ENCODE measurements around the gene MACROD2. TPM values are rescaled to one million over a fixed set of nuclear protein-coding genes. Genes with fewer than 3 reads are reported as not detected.

The MACROD2 gene
- total RNA-seq, 5 donors from 2014 or later (not counting 1 experiment from before 2014, with no cell fraction given) = 0.23 to 1.3 (median 0.51) TPM; not detected in 2

GRCh38 chr20:14561741-14562221 is 566.5 kb downstream of the MACROD2 start:
- Mint-ChIP-seq H3K4me3 (no peak overlapping the region), H3K4me1 (no peaks in the 10 kb centered on the region), H3K27me3 (no peaks in the 10 kb centered on the region)

DNA sequence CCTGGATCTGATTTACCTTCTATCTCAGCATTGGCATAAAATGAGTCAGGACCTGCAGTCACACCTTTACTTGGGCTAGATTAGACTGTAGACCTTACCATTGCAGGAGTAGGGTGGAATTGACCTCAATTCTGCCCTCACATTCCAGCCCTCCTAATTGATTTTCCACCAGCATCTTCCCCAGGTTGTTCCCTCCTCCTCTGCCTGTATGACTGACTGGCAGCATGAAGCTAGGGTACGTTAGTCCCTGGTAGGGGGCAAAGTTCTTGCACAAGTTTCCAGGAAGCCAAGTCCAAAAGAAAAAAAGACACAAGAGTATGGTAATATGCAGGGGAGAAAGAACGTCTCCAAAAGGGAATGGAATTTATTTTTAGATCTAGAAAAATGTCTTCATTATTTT is 567.7 kb downstream of the MACROD2 start:
- CTCF ChIA-PET = no interaction called here
- H3K36me3 Mint-ChIP-seq = no peaks in the 10 kb centered on the region

More at GRCh38 chr20:14561741-14562221, 566.5 kb downstream of the MACROD2 start:
- no peak overlapping the region for H3K4me3 ChIP-seq (ENCODE audit: control insufficient read depth in 1 of 2, extremely low read depth in 1 of 2, low read length in 1 of 2)
- Mint-ChIP-seq H3K27ac (no peak overlapping the region), H3K36me3 (no peaks in the 10 kb centered on the region), H3K9me3 (peaks cover 6 to 25% (median 11%) of the 10 kb centered on the region in 3 donors)
- H3K36me3 ChIP-seq (ENCODE audit: control insufficient read depth in 2 of 2, extremely low read depth in 1 of 2, insufficient read depth in 1 of 2, low read length in 1 of 2) = no peaks in the 10 kb centered on the region
- H3K27me3 ChIP-seq (replicated peaks in 1 of 2; ENCODE audit: control insufficient read depth in 2 of 2, extremely low read depth in 1 of 2, insufficient read depth in 2 of 2, low read length in 1 of 2) = no peaks in the 10 kb centered on the region
- DNase-seq (no peak), ATAC-seq (replicated peaks in 1 of 4) (no peak)
- no peak overlapping the region for H3K27ac ChIP-seq (ENCODE audit: low read length)
- no CpG with 5 or more reads among the region's 6 CpGs for WGBS (ENCODE audit: insufficient coverage)
- ChIA-PET POLR2A (no interaction called here), CTCF (interaction anchor here in 1 of 2 donors (0.5 kb wide), 1 partner anchor 545 kb away, joined by 3 read pairs; no protein-coding TSS in a partner anchor)
- H3K4me1 ChIP-seq (ENCODE audit: control insufficient read depth in 1 of 2, extremely low read depth in 1 of 2, insufficient read depth in 2 of 2, low read length in 2 of 2) = no peaks in the 10 kb centered on the region
- no peaks in the 10 kb centered on the region for H3K9me3 ChIP-seq

DNA sequence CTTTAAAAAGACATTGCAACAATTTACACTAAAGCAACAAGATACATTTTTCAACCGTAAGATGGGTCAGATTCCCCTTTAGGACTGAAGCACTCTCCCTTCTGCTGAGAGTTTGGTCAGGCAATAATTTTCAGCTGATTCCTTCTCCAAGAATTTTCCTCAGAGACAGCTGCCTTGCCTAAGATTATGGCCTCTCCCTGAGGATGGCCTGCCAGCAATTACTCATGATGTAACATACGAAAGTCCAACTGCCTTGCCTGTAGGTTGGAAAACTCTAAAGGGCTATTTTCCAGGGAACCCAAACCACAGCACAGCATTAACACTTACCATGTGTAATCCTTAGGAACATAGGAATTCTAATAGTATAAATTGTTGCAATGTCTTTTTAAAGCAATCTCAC is 571.2 kb downstream of the MACROD2 start:
- H3K36me3 Mint-ChIP-seq = no peaks in the 10 kb centered on the region
- Histone ChIP-seq H3K9me3 (no peaks in the 10 kb centered on the region), H3K27ac (ENCODE audit: low read length) (no peak overlapping the region), H3K27me3 (replicated peaks in 1 of 2; ENCODE audit: control insufficient read depth in 2 of 2, extremely low read depth in 1 of 2, insufficient read depth in 2 of 2, low read length in 1 of 2) (no peaks in the 10 kb centered on the region), H3K4me3 (ENCODE audit: control insufficient read depth in 1 of 2, extremely low read depth in 1 of 2, low read length in 1 of 2) (no peak overlapping the region), H3K4me1 (ENCODE audit: control insufficient read depth in 1 of 2, extremely low read depth in 1 of 2, insufficient read depth in 2 of 2, low read length in 2 of 2) (no peaks in the 10 kb centered on the region), H3K36me3 (ENCODE audit: control insufficient read depth in 2 of 2, extremely low read depth in 1 of 2, insufficient read depth in 1 of 2, low read length in 1 of 2) (no peaks in the 10 kb centered on the region)
- no peak overlapping the region for H3K27ac Mint-ChIP-seq
- H3K4me3 Mint-ChIP-seq = no peak overlapping the region
- ChIA-PET POLR2A (no interaction called here), CTCF (no interaction called here)
- DNase-seq = no peak
- peaks cover 12 to 30% (median 23%) of the 10 kb centered on the region in 3 donors for H3K9me3 Mint-ChIP-seq
- no peaks in the 10 kb centered on the region for H3K4me1 Mint-ChIP-seq
- ATAC-seq (replicated peaks in 1 of 4) = no peak
- no peaks in the 10 kb centered on the region for H3K27me3 Mint-ChIP-seq
- WGBS (ENCODE audit: insufficient coverage) = no CpG with 5 or more reads among the region's 2 CpGs

More for the DNA sequence above, 567.7 kb downstream of the MACROD2 start:
- DNase-seq (no peak), ATAC-seq (replicated peaks in 1 of 4) (no peak)
- Mint-ChIP-seq H3K27ac (no peak overlapping the region), H3K4me3 (no peak overlapping the region), H3K27me3 (no peaks in the 10 kb centered on the region), H3K4me1 (no peaks in the 10 kb centered on the region), H3K9me3 (peaks cover 6 to 25% (median 12%) of the 10 kb centered on the region in 3 donors)
- WGBS (ENCODE audit: insufficient coverage) = no CpG with 5 or more reads among the region's 2 CpGs
- Histone ChIP-seq H3K9me3 (no peaks in the 10 kb centered on the region), H3K36me3 (ENCODE audit: control insufficient read depth in 2 of 2, extremely low read depth in 1 of 2, insufficient read depth in 1 of 2, low read length in 1 of 2) (no peaks in the 10 kb centered on the region), H3K4me1 (ENCODE audit: control insufficient read depth in 1 of 2, extremely low read depth in 1 of 2, insufficient read depth in 2 of 2, low read length in 2 of 2) (no peaks in the 10 kb centered on the region), H3K27ac (ENCODE audit: low read length) (no peak overlapping the region), H3K4me3 (ENCODE audit: control insufficient read depth in 1 of 2, extremely low read depth in 1 of 2, low read length in 1 of 2) (no peak overlapping the region), H3K27me3 (replicated peaks in 1 of 2; ENCODE audit: control insufficient read depth in 2 of 2, extremely low read depth in 1 of 2, insufficient read depth in 2 of 2, low read length in 1 of 2) (no peaks in the 10 kb centered on the region)
- POLR2A ChIA-PET = no interaction called here

- ATAC-seq (replicated peaks in 1 of 4) (no peak), DNase-seq (no peak)
- no peaks in the 10 kb centered on the region for H3K27me3 ChIP-seq (replicated peaks in 1 of 2; ENCODE audit: control insufficient read depth in 2 of 2, extremely low read depth in 1 of 2, insufficient read depth in 2 of 2, low read length in 1 of 2)
- H3K4me1 Mint-ChIP-seq = no peaks in the 10 kb centered on the region
- 71% methylated on average over 1 of the region's 3 CpGs for WGBS (ENCODE audit: insufficient coverage)
- no peaks in the 10 kb centered on the region for H3K9me3 ChIP-seq
- no peaks in the 10 kb centered on the region for H3K4me1 ChIP-seq (ENCODE audit: control insufficient read depth in 1 of 2, extremely low read depth in 1 of 2, insufficient read depth in 2 of 2, low read length in 2 of 2)
- ChIA-PET CTCF (no interaction called here), POLR2A (no interaction called here)
- H3K4me3 ChIP-seq (ENCODE audit: control insufficient read depth in 1 of 2, extremely low read depth in 1 of 2, low read length in 1 of 2) = no peak overlapping the region
- H3K27me3 Mint-ChIP-seq = no peaks in the 10 kb centered on the region
- no peaks in the 10 kb centered on the region for H3K36me3 ChIP-seq (ENCODE audit: control insufficient read depth in 2 of 2, extremely low read depth in 1 of 2, insufficient read depth in 1 of 2, low read length in 1 of 2)
- H3K9me3 Mint-ChIP-seq = peaks cover 12 to 28% (median 23%) of the 10 kb centered on the region in 3 donors
- H3K36me3 Mint-ChIP-seq = no peaks in the 10 kb centered on the region
- no peak overlapping the region for H3K27ac ChIP-seq (ENCODE audit: low read length)
- no peak overlapping the region for H3K27ac Mint-ChIP-seq
- no peak overlapping the region for H3K4me3 Mint-ChIP-seq
Measured at GRCh38 chr20:14568225-14568624, 572.9 kb downstream of the MACROD2 start.

GRCh38 chr20:14568701-14569100 is 573.4 kb downstream of the MACROD2 start:
- peaks cover 12 to 28% (median 23%) of the 10 kb centered on the region in 3 donors for H3K9me3 Mint-ChIP-seq
- no peak overlapping the region for H3K27ac ChIP-seq (ENCODE audit: low read length)
- H3K9me3 ChIP-seq = no peaks in the 10 kb centered on the region
- H3K4me3 ChIP-seq (ENCODE audit: control insufficient read depth in 1 of 2, extremely low read depth in 1 of 2, low read length in 1 of 2) = no peak overlapping the region
- no peaks in the 10 kb centered on the region for H3K27me3 ChIP-seq (replicated peaks in 1 of 2; ENCODE audit: control insufficient read depth in 2 of 2, extremely low read depth in 1 of 2, insufficient read depth in 2 of 2, low read length in 1 of 2)
- H3K27ac Mint-ChIP-seq = no peak overlapping the region
- ATAC-seq (replicated peaks in 1 of 4) (no peak), DNase-seq (no peak)
- POLR2A ChIA-PET = no interaction called here
- no peaks in the 10 kb centered on the region for H3K4me1 ChIP-seq (ENCODE audit: control insufficient read depth in 1 of 2, extremely low read depth in 1 of 2, insufficient read depth in 2 of 2, low read length in 2 of 2)
- CTCF ChIA-PET = no interaction called here
- H3K36me3 Mint-ChIP-seq = no peaks in the 10 kb centered on the region
- WGBS (ENCODE audit: insufficient coverage) = no CpG with 5 or more reads among the region's 3 CpGs
- no peaks in the 10 kb centered on the region for H3K4me1 Mint-ChIP-seq
- H3K4me3 Mint-ChIP-seq = no peak overlapping the region
- no peaks in the 10 kb centered on the region for H3K27me3 Mint-ChIP-seq
- no peaks in the 10 kb centered on the region for H3K36me3 ChIP-seq (ENCODE audit: control insufficient read depth in 2 of 2, extremely low read depth in 1 of 2, insufficient read depth in 1 of 2, low read length in 1 of 2)

DNA sequence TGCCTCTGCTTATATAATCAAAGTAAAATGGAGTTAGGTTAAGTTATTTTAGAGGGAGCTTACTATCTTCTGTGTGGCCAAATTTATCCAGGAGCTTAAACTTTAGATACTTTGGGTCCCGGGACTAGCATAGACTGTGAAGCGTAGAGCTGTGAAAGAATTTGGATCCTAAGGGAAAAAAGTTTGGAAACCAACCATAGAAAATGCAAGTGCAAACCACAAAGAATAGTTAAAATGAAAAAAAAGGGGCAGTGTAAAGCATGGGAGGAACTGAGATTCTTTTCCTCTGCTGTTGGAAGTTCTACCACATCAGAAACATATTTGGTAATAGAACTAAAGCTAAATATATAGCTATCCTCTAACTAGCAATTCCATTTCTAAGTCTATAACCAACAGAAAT is 574.3 kb downstream of the MACROD2 start:
- H3K27ac ChIP-seq (ENCODE audit: low read length) = no peak overlapping the region
- no peaks in the 10 kb centered on the region for H3K9me3 ChIP-seq
- no peaks in the 10 kb centered on the region for H3K36me3 ChIP-seq (ENCODE audit: control insufficient read depth in 2 of 2, extremely low read depth in 1 of 2, insufficient read depth in 1 of 2, low read length in 1 of 2)
- ATAC-seq (replicated peaks in 1 of 4) = no peak
- Mint-ChIP-seq H3K4me1 (no peaks in the 10 kb centered on the region), H3K9me3 (peaks cover 12 to 24% (median 20%) of the 10 kb centered on the region in 3 donors), H3K27ac (no peak overlapping the region), H3K36me3 (no peaks in the 10 kb centered on the region), H3K4me3 (no peak overlapping the region), H3K27me3 (no peaks in the 10 kb centered on the region)
- no CpG with 5 or more reads among the region's 2 CpGs for WGBS (ENCODE audit: insufficient coverage)
- H3K4me3 ChIP-seq (ENCODE audit: control insufficient read depth in 1 of 2, extremely low read depth in 1 of 2, low read length in 1 of 2) = no peak overlapping the region
- H3K27me3 ChIP-seq (replicated peaks in 1 of 2; ENCODE audit: control insufficient read depth in 2 of 2, extremely low read depth in 1 of 2, insufficient read depth in 2 of 2, low read length in 1 of 2) = no peaks in the 10 kb centered on the region
- CTCF ChIA-PET = no interaction called here
- POLR2A ChIA-PET = no interaction called here
- H3K4me1 ChIP-seq (ENCODE audit: control insufficient read depth in 1 of 2, extremely low read depth in 1 of 2, insufficient read depth in 2 of 2, low read length in 2 of 2) = no peaks in the 10 kb centered on the region
- DNase-seq = no peak

- H3K4me1 ChIP-seq (ENCODE audit: control insufficient read depth in 1 of 2, extremely low read depth in 1 of 2, insufficient read depth in 2 of 2, low read length in 2 of 2) = no peaks in the 10 kb centered on the region
- Mint-ChIP-seq H3K36me3 (no peaks in the 10 kb centered on the region), H3K4me1 (no peaks in the 10 kb centered on the region), H3K27ac (no peak overlapping the region), H3K9me3 (peaks cover 9 to 17% (median 15%) of the 10 kb centered on the region in 3 donors), H3K4me3 (no peak overlapping the region), H3K27me3 (no peaks in the 10 kb centered on the region)
- POLR2A ChIA-PET = no interaction called here
- DNase-seq = no peak
- no peak overlapping the region for H3K4me3 ChIP-seq (ENCODE audit: control insufficient read depth in 1 of 2, extremely low read depth in 1 of 2, low read length in 1 of 2)
- ATAC-seq (replicated peaks in 1 of 4) = no peak
- no peaks in the 10 kb centered on the region for H3K9me3 ChIP-seq
- H3K27me3 ChIP-seq (replicated peaks in 1 of 2; ENCODE audit: control insufficient read depth in 2 of 2, extremely low read depth in 1 of 2, insufficient read depth in 2 of 2, low read length in 1 of 2) = no peaks in the 10 kb centered on the region
- no peak overlapping the region for H3K27ac ChIP-seq (ENCODE audit: low read length)
- no CpG with 5 or more reads among the region's 2 CpGs for WGBS (ENCODE audit: insufficient coverage)
- CTCF ChIA-PET = no interaction called here
- H3K36me3 ChIP-seq (ENCODE audit: control insufficient read depth in 2 of 2, extremely low read depth in 1 of 2, insufficient read depth in 1 of 2, low read length in 1 of 2) = no peaks in the 10 kb centered on the region
Measured at GRCh38 chr20:14570811-14571210, 575.5 kb downstream of the MACROD2 start.

Data from T-cell (primary cell).